HepG2 (cell line): ENCODE results near the gene HSPA1A. TPM values are rescaled to one million over a fixed set of nuclear protein-coding genes. Genes with fewer than 3 reads are reported as not detected.

Experiments
- ARNT2 ChIP-seq: sonication (generic); formaldehyde crosslinking; IDR thresholded peaks from 2 replicates; pipeline ENCODE4 v1.8.0; 2022; ENCODE audit warnings: mild to moderate bottlenecking, low read depth, missing genetic modification reagents, moderate library complexity
- CBFB ChIP-seq: sonication (generic); formaldehyde crosslinking; IDR thresholded peaks from 2 replicates; pipeline ENCODE4 v1.4.0; 2020; ENCODE audit warnings: missing genetic modification reagents
- IKZF1 ChIP-seq: fragments of 450-650 bp; IDR thresholded peaks from 2 replicates; pipeline ENCODE4 v1.7.1; 2016
- MED8 ChIP-seq: sonication (generic); formaldehyde crosslinking; IDR thresholded peaks from 2 replicates; pipeline ENCODE4 v1.8.1; 2023; ENCODE audit warnings: mild to moderate bottlenecking, missing genetic modification reagents; ENCODE audit not compliant: insufficient replicate concordance
- NFYB ChIP-seq: sonication (generic); formaldehyde crosslinking; IDR thresholded peaks from 2 replicates; pipeline ENCODE4 v1.4.0; 2020; ENCODE audit warnings: missing genetic modification reagents
- RAD51 ChIP-seq: fragments of 450-650 bp; IDR thresholded peaks from 2 replicates; pipeline ENCODE4 v1.6.1; 2016; ENCODE audit warnings: borderline replicate concordance
- SSRP1 ChIP-seq: IDR thresholded peaks from 2 replicates; pipeline ENCODE4 v1.6.1; 2016; ENCODE audit warnings: control low read depth
- TIGD3 ChIP-seq: sonication (generic); formaldehyde crosslinking; IDR thresholded peaks from 2 replicates; pipeline ENCODE4 v1.5.1; 2020; ENCODE audit warnings: mild to moderate bottlenecking, missing genetic modification reagents, borderline replicate concordance
- UBTF ChIP-seq: sonication (generic); formaldehyde crosslinking; IDR thresholded peaks from 2 replicates; pipeline ENCODE4 v1.4.0; 2020; ENCODE audit warnings: mild to moderate bottlenecking, missing genetic modification reagents
- ZNF207 ChIP-seq: fragments of 450-650 bp; IDR thresholded peaks from 2 replicates; pipeline ENCODE4 v1.6.1; 2016; ENCODE audit warnings: antibody characterized with exemption, borderline replicate concordance
- ZNF253 ChIP-seq: sonication (generic); formaldehyde crosslinking; IDR thresholded peaks from 2 replicates; pipeline ENCODE4 v1.8.0; 2022; ENCODE audit warnings: mild to moderate bottlenecking, missing genetic modification reagents, borderline replicate concordance
- ZNF430 ChIP-seq: sonication (generic); formaldehyde crosslinking; IDR thresholded peaks from 2 replicates; pipeline ENCODE4 v1.9.0; 2021; ENCODE audit warnings: mild to moderate bottlenecking, missing genetic modification reagents
- ZNF614 ChIP-seq: IDR thresholded peaks from 2 replicates; pipeline ENCODE4 v1.6.1; 2018; ENCODE audit warnings: missing biosample characterization, missing genetic modification reagents, inconsistent platforms, borderline replicate concordance
- polyA plus RNA-seq, 8 experiments: library from polyadenylated mRNA; depleted of rRNA in 3 of 8; stranded (reverse) in 7 of 8; unstranded in 1 of 8; fragments of >200 nt; fragmentation: Illumina TruSeq in 4 of 8; extraction: Trizol in 4 of 8; gene quantifications; 2 replicates each; pipeline versions ENCODE4 v1.2.1 to v1.2.3, GENCODE V29; 2011 to 2016; ENCODE audit warnings: low read depth in 4 of 8, missing spikeins in 1 of 8, mixed read lengths in 1 of 8; ENCODE audit not compliant: insufficient read depth in 1 of 8
- total RNA-seq, 5 experiments: library from RNA; depleted of rRNA; stranded (reverse); fragments of >200 nt; fragmentation: Illumina TruSeq; extraction: Trizol; gene quantifications; 2 replicates each; pipeline ENCODE4 v1.2.3, GENCODE V29; 2016; ENCODE audit warnings: low read depth in 1 of 5
- TF ChIP-seq, protein P1 (sequence below): sonication (generic); formaldehyde crosslinking; IDR thresholded peaks from 2 replicates; pipeline ENCODE4 v1.8.0; 2022; ENCODE audit warnings: mild to moderate bottlenecking, missing genetic modification reagents; ENCODE audit not compliant: insufficient replicate concordance
- TF ChIP-seq, protein P2 (sequence below): sonication (generic); formaldehyde crosslinking; IDR thresholded peaks from 2 replicates; pipeline ENCODE4 v1.8.0; 2022; ENCODE audit warnings: low read depth, missing genetic modification reagents
- TF ChIP-seq, protein P3 (sequence below): IDR thresholded peaks from 2 replicates; pipeline ENCODE4 v1.6.1; 2016; ENCODE audit warnings: low read depth, missing genetic modification reagents, missing compliant biosample characterization

HSPA1A gene
- total and polyA plus RNA-seq, 2 of the 13 experiments (the other 11 are each of a cell fraction or from before 2014, with no cell fraction given): 44.5 to 85.0 TPM

- no peak for TF ChIP-seq ZNF430 (CRISPR knock-in tag)
- 0 out of 2 replicates have a peak, but pooled peaks have one; percentile 18 for TF ChIP-seq NFYB (CRISPR knock-in tag)
- TF ChIP-seq CBFB (CRISPR knock-in tag): no peak
- TF ChIP-seq, protein P1, sequence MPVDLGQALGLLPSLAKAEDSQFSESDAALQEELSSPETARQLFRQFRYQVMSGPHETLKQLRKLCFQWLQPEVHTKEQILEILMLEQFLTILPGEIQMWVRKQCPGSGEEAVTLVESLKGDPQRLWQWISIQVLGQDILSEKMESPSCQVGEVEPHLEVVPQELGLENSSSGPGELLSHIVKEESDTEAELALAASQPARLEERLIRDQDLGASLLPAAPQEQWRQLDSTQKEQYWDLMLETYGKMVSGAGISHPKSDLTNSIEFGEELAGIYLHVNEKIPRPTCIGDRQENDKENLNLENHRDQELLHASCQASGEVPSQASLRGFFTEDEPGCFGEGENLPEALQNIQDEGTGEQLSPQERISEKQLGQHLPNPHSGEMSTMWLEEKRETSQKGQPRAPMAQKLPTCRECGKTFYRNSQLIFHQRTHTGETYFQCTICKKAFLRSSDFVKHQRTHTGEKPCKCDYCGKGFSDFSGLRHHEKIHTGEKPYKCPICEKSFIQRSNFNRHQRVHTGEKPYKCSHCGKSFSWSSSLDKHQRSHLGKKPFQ: no peak
- no peak for TF ChIP-seq SSRP1 (CRISPR knock-in tag)
- TF ChIP-seq ZNF253 (CRISPR knock-in tag): no peak
- no peak; the same call in 1 of the 2 replicates for TF ChIP-seq ZNF614 (CRISPR knock-in tag)
- TF ChIP-seq, protein P2, sequence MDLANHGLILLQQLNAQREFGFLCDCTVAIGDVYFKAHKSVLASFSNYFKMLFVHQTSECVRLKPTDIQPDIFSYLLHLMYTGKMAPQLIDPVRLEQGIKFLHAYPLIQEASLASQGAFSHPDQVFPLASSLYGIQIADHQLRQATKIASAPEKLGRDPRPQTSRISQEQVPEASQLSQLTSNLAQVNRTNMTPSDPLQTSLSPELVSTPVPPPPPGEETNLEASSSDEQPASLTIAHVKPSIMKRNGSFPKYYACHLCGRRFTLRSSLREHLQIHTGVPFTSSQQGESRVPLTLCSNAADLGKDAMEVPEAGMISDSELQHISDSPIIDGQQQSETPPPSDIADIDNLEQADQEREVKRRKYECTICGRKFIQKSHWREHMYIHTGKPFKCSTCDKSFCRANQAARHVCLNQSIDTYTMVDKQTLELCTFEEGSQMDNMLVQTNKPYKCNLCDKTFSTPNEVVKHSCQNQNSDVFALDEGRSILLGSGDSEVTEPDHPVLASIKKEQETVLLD (CRISPR knock-in tag): no peak
- no peak for TF ChIP-seq ZNF207
- no peak for TF ChIP-seq RAD51
- TF ChIP-seq IKZF1: no peak
- TF ChIP-seq UBTF (CRISPR knock-in tag): peak; percentile 21; the same call in 1 of the 2 replicates
- no peak for TF ChIP-seq ARNT2
- TF ChIP-seq, protein P3, sequence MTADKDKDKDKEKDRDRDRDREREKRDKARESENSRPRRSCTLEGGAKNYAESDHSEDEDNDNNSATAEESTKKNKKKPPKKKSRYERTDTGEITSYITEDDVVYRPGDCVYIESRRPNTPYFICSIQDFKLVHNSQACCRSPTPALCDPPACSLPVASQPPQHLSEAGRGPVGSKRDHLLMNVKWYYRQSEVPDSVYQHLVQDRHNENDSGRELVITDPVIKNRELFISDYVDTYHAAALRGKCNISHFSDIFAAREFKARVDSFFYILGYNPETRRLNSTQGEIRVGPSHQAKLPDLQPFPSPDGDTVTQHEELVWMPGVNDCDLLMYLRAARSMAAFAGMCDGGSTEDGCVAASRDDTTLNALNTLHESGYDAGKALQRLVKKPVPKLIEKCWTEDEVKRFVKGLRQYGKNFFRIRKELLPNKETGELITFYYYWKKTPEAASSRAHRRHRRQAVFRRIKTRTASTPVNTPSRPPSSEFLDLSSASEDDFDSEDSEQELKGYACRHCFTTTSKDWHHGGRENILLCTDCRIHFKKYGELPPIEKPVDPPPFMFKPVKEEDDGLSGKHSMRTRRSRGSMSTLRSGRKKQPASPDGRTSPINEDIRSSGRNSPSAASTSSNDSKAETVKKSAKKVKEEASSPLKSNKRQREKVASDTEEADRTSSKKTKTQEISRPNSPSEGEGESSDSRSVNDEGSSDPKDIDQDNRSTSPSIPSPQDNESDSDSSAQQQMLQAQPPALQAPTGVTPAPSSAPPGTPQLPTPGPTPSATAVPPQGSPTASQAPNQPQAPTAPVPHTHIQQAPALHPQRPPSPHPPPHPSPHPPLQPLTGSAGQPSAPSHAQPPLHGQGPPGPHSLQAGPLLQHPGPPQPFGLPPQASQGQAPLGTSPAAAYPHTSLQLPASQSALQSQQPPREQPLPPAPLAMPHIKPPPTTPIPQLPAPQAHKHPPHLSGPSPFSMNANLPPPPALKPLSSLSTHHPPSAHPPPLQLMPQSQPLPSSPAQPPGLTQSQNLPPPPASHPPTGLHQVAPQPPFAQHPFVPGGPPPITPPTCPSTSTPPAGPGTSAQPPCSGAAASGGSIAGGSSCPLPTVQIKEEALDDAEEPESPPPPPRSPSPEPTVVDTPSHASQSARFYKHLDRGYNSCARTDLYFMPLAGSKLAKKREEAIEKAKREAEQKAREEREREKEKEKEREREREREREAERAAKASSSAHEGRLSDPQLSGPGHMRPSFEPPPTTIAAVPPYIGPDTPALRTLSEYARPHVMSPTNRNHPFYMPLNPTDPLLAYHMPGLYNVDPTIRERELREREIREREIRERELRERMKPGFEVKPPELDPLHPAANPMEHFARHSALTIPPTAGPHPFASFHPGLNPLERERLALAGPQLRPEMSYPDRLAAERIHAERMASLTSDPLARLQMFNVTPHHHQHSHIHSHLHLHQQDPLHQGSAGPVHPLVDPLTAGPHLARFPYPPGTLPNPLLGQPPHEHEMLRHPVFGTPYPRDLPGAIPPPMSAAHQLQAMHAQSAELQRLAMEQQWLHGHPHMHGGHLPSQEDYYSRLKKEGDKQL: no peak
- TF ChIP-seq TIGD3 (CRISPR knock-in tag): no peak
- TF ChIP-seq MED8 (CRISPR knock-in tag): no peak
These were observed 692 bp upstream of the HSPA1A start (continued) for GRCh38 chr6:31814677-31815024.
